Mucosa of stomach (tissue), 1 donor: ENCODE data around the gene CBX4.

ENCODE experiments used
- H3K27me3 ChIP-seq: one replicate; pipeline ENCODE4 v1.7.0; 2013; ENCODE audit warnings: mild to moderate bottlenecking, low read length; ENCODE audit not compliant: control insufficient read depth, insufficient read depth
- H3K36me3 ChIP-seq: one replicate; pipeline ENCODE4 v1.7.0; 2013; ENCODE audit warnings: low read length; ENCODE audit not compliant: control insufficient read depth, insufficient read depth
- H3K4me1 ChIP-seq: one replicate; pipeline ENCODE4 v1.7.0; 2013; ENCODE audit warnings: mild to moderate bottlenecking, low read length; ENCODE audit not compliant: control insufficient read depth, insufficient read depth
- H3K4me3 ChIP-seq: one replicate; pipeline ENCODE4 v1.7.0; 2013; ENCODE audit warnings: low read length
- H3K9ac ChIP-seq: one replicate; pipeline ENCODE4 v1.7.0; 2013; ENCODE audit warnings: mild to moderate bottlenecking, low read length, moderate library complexity
- H3K9me3 ChIP-seq: one replicate; pipeline ENCODE4 v1.7.0; 2013; ENCODE audit warnings: mild to moderate bottlenecking, low read length, moderate library complexity; ENCODE audit not compliant: control insufficient read depth
- donor health status: Pancreatic carcinoma.

CBX4 gene

DNA sequence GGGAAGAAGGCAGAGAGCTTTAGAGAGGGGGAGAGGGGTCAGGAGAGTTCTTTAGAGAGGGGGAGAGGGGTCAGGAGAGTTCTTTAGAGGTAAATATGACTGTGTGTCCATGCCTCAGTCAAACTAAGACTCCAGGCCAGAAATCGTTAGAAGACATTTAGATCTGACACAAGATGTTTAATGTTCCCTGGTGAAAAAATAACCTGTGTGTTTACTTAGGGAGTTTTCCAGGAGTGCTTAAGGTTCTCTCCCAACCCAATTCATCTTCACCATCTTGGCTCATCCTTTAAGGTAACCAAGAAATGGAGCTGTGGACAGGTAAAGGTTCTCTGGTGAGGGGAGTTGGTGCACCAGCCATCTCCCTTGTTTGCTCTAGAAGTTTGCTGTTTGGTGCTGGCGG lies 9.8 kb downstream of the CBX4 start:
- Histone ChIP-seq H3K36me3 (no peaks in the 10 kb centered on the region), H3K9ac (no peak overlapping the region), H3K4me1 (peaks cover 47% of the 10 kb centered on the region), H3K27me3 (no peaks in the 10 kb centered on the region), H3K4me3 (no peak overlapping the region), H3K9me3 (no peaks in the 10 kb centered on the region)

DNA sequence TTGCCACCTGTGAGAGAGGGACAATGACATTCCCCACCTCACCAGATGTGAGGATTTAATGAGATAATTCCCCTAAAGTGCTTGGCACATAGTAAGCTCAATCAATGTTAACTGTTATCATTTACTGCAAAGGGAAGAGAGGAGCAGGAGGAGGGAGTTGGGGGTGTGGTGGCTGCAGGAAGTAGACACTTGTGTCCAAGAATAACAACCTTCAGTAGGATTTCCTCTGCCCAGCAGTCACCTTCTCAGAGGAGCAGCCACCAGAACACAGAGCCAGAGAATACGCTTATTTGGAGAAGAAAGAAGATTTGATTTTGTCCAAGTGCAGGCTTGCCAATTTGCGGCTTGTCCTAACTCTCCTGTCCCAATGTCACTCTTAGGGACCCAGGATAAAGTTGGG lies 10.2 kb downstream of the CBX4 start:
- H3K4me3 ChIP-seq: no peak overlapping the region
- no peak overlapping the region for H3K9ac ChIP-seq
- H3K9me3 ChIP-seq: no peaks in the 10 kb centered on the region
- no peaks in the 10 kb centered on the region for H3K36me3 ChIP-seq
- no peaks in the 10 kb centered on the region for H3K27me3 ChIP-seq
- peaks cover 47% of the 10 kb centered on the region for H3K4me1 ChIP-seq

DNA sequence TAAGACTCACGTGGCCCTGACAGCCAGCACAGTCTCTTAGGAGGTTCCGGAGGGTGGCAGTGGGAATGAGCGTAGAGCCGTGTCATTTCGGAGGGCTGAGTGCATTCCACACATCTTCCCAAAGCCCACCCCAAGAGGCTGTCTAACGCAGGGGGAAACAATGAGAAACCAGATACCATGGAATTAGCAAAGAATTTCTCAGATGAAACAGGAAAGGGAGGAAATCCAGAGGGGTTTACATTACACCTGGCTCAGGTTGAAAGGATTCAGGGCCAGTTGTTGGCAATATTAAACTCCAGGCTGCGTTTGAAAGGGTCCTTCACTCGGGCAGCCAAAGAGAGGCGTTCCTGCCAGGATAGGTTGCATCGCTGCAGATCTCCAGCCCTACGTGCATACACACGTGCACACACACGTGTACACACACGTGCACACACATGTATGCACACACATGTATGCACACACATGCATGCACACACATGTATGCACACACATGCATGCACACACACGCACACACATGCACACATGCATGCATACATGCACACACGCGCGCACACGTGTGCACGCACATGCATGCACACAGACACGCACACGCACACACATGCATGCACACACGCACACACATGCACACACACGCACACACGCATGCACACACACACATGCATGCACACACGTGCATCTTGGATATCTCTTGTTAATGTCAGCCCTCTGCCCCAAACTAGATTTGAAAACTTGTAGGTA lies 12.2 kb downstream of the CBX4 start:
- Histone ChIP-seq H3K9me3 (no peaks in the 10 kb centered on the region), H3K9ac (no peak overlapping the region), H3K4me3 (no peak overlapping the region), H3K27me3 (no peaks in the 10 kb centered on the region), H3K36me3 (no peaks in the 10 kb centered on the region), H3K4me1 (peaks cover 36% of the 10 kb centered on the region)

GRCh38 chr17:79826204-79826680 lies 13.0 kb downstream of the CBX4 start:
- Histone ChIP-seq H3K4me1 (peaks cover 36% of the 10 kb centered on the region), H3K27me3 (no peaks in the 10 kb centered on the region), H3K9me3 (no peaks in the 10 kb centered on the region), H3K9ac (no peak overlapping the region), H3K4me3 (no peak overlapping the region), H3K36me3 (no peaks in the 10 kb centered on the region)

- Histone ChIP-seq H3K4me1 (peaks cover 30% of the 10 kb centered on the region), H3K36me3 (no peaks in the 10 kb centered on the region), H3K4me3 (no peak overlapping the region), H3K27me3 (no peaks in the 10 kb centered on the region), H3K9me3 (no peaks in the 10 kb centered on the region), H3K9ac (no peak overlapping the region)
These were observed 13.7 kb downstream of the CBX4 start for GRCh38 chr17:79825580-79825921.

DNA sequence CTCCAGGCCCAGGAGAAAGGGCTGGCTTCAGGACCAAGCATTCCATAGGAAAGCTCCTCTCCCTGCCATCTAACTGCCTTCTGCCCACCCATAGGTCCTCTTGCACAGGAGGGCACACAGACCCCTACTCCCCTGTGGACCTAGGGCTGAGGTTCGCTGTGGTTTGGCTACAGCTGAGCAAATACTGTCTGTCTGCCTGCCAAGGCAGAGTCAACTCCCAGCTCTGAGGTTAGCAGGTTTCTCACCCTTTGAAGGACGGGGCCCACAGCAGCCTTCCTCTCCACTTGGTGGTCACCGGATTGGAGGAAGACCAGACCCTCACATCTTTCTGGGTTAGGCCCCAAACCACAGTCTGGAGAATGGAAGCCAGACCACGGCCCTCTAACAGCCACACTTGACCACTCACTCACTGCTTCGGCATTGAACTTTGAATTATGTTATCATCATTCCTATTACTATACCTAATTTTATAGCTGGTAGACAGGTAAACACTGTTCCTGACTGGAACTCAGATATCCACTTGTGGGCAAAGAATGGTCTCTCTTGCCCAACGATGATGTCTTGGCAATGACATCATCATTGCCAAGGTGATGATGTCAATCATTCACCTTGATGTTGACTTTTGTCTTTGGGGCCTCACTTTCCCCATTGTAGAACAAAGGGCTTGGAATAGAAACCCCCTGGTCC lies 14.2 kb downstream of the CBX4 start:
- H3K4me1 ChIP-seq: peaks cover 25% of the 10 kb centered on the region
- H3K4me3 ChIP-seq: no peak overlapping the region
- H3K27me3 ChIP-seq: no peaks in the 10 kb centered on the region
- no peaks in the 10 kb centered on the region for H3K9me3 ChIP-seq
- no peaks in the 10 kb centered on the region for H3K36me3 ChIP-seq
- no peak overlapping the region for H3K9ac ChIP-seq

DNA sequence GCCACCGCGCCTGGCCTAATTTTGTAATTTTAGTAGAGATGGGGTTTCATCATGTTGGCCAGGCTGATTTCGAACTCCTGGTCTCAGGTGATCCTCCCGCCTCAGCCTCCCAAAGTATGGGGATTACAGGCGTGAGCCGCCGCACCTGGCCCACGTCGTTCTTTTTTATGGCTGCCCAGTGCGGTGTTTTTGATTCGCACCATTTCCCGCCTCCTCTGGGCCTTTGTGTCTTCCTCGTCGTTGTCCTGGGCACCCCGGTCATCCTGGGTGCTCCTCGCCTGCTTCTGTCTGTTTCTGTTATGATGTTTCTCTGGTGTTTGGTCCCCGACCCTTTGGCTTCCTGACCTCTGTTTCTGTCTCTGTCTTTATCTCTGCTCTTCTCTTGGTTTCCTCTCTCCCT lies 15.0 kb downstream of the CBX4 start:
- no peaks in the 10 kb centered on the region for H3K9me3 ChIP-seq
- peaks cover 17% of the 10 kb centered on the region for H3K4me1 ChIP-seq
- H3K9ac ChIP-seq: no peak overlapping the region
- H3K36me3 ChIP-seq: no peaks in the 10 kb centered on the region
- H3K4me3 ChIP-seq: no peak overlapping the region
- H3K27me3 ChIP-seq: no peaks in the 10 kb centered on the region

- Histone ChIP-seq H3K9me3 (no peaks in the 10 kb centered on the region), H3K4me3 (no peak overlapping the region), H3K4me1 (peaks cover 8% of the 10 kb centered on the region), H3K36me3 (no peaks in the 10 kb centered on the region), H3K9ac (no peak overlapping the region), H3K27me3 (peaks cover 2% of the 10 kb centered on the region)
These were observed 16.6 kb downstream of the CBX4 start for GRCh38 chr17:79822583-79823124.

- Histone ChIP-seq H3K4me3 (no peak overlapping the region), H3K9me3 (no peaks in the 10 kb centered on the region), H3K4me1 (peaks cover 8% of the 10 kb centered on the region), H3K9ac (no peak overlapping the region), H3K27me3 (peaks cover 13% of the 10 kb centered on the region), H3K36me3 (no peaks in the 10 kb centered on the region)
These were observed 17.7 kb downstream of the CBX4 start for GRCh38 chr17:79821331-79822095.

DNA sequence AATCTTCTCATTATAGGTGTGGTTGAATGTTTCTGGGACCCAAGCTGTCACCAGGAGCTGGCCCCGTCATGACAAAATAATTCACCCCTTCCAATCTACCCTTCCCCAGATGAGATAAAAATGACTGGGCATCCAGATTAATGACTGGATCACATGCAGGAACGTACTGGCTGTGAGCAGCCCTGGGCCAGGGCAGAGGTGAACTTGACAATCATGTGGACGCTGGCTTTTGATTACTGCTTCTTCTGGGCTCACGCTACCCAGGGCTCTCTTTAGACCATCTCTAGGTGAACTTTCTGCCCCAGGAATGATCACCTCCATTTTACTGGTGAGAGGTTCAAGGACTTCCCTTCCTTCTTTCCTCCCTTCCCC lies 18.3 kb downstream of the CBX4 start:
- Histone ChIP-seq H3K4me1 (peaks cover 8% of the 10 kb centered on the region), H3K9me3 (no peaks in the 10 kb centered on the region), H3K27me3 (peaks cover 19% of the 10 kb centered on the region), H3K36me3 (no peaks in the 10 kb centered on the region), H3K4me3 (no peak overlapping the region), H3K9ac (no peak overlapping the region)

- H3K4me3 ChIP-seq: no peak overlapping the region
- H3K36me3 ChIP-seq: no peaks in the 10 kb centered on the region
- H3K27me3 ChIP-seq: peaks cover 31% of the 10 kb centered on the region
- no peak overlapping the region for H3K9ac ChIP-seq
- no peaks in the 10 kb centered on the region for H3K9me3 ChIP-seq
- H3K4me1 ChIP-seq: peaks cover 16% of the 10 kb centered on the region
These were observed 19.5 kb downstream of the CBX4 start for GRCh38 chr17:79819534-79820276.
